GM23248 (cell line): Measurements from ENCODE around the gene DUSP9. TPM values are rescaled to one million over a fixed set of nuclear protein-coding genes. Genes with fewer than 3 reads are reported as not detected.

Experiments
- DNase-seq: peaks from one replicate; pipeline ENCODE4 v3.0.0-alpha.2; 2015
- H2AFZ ChIP-seq: fragments of 200-600 bp; sonication (generic); 2 replicates; pipeline ENCODE4 v1.6.1; 2016; ENCODE audit warnings: antibody characterized with exemption
- H3F3A ChIP-seq: fragments of 200-600 bp; sonication (generic); 2 replicates; pipeline ENCODE4 v1.6.1; 2016; ENCODE audit warnings: mild to moderate bottlenecking, antibody characterized with exemption, mixed run types; ENCODE audit not compliant: insufficient read depth
- H3K27ac ChIP-seq: fragments of 200-600 bp; sonication (generic); 2 replicates; pipeline ENCODE4 v1.5.1; 2016; ENCODE audit warnings: mild to moderate bottlenecking
- H3K27me3 ChIP-seq: fragments of 200-600 bp; sonication (generic); replicated peaks from 2 replicates; pipeline ENCODE4 v1.6.1; 2016; ENCODE audit warnings: mild to moderate bottlenecking; ENCODE audit not compliant: insufficient read depth
- H3K36me3 ChIP-seq: fragments of 200-600 bp; sonication (generic); 2 replicates; pipeline ENCODE4 v1.6.1; 2016; ENCODE audit warnings: low read depth, mild to moderate bottlenecking
- H3K4me1 ChIP-seq: fragments of 200-600 bp; sonication (generic); 2 replicates; pipeline ENCODE4 v1.6.1; 2016; ENCODE audit warnings: mild to moderate bottlenecking; ENCODE audit not compliant: insufficient read depth
- H3K4me2 ChIP-seq: fragments of 200-600 bp; sonication (generic); one replicate; pipeline ENCODE4 v1.6.1; 2016; ENCODE audit warnings: mild to moderate bottlenecking; ENCODE audit not compliant: unreplicated experiment
- H3K4me3 ChIP-seq: fragments of 200-600 bp; sonication (generic); 2 replicates; pipeline ENCODE4 v1.5.1; 2016; ENCODE audit warnings: mild to moderate bottlenecking
- H3K79me2 ChIP-seq: fragments of 200-600 bp; sonication (generic); 2 replicates; pipeline ENCODE4 v1.6.1; 2016; ENCODE audit warnings: mild to moderate bottlenecking; ENCODE audit not compliant: insufficient read depth
- H3K9ac ChIP-seq: fragments of 200-600 bp; sonication (generic); 2 replicates; pipeline ENCODE4 v1.6.1; 2016; ENCODE audit warnings: mild to moderate bottlenecking
- H3K9me2 ChIP-seq: fragments of 200-600 bp; sonication (generic); 2 replicates; pipeline ENCODE4 v1.6.1; 2016; ENCODE audit warnings: mixed run types, mild to moderate bottlenecking, moderate library complexity; ENCODE audit not compliant: insufficient read depth
- H3K9me3 ChIP-seq: fragments of 200-600 bp; sonication (generic); one replicate; pipeline ENCODE4 v1.6.1; 2017; ENCODE audit warnings: low read depth
- H4K20me1 ChIP-seq: fragments of 200-600 bp; sonication (generic); 2 replicates; pipeline ENCODE4 v1.6.0; 2016; ENCODE audit not compliant: insufficient read depth
- EZH2 ChIP-seq: fragments of 200-600 bp; sonication (generic); IDR thresholded peaks from 2 replicates; pipeline ENCODE4 v1.6.1; 2018; ENCODE audit warnings: antibody characterized with exemption, mild to moderate bottlenecking; ENCODE audit not compliant: insufficient read depth, poor library complexity, severe bottlenecking
- EZH2phosphoT487 ChIP-seq: fragments of 200-600 bp; sonication (generic); IDR thresholded peaks from 2 replicates; pipeline ENCODE4 v1.6.1; 2018; ENCODE audit warnings: antibody characterized with exemption, moderate library complexity, mild to moderate bottlenecking, low read depth; ENCODE audit not compliant: insufficient read depth
- WGBS, 2 experiments: methylation state at CpG; one replicate each; pipeline ENCODE4 v1.1.6; 2015 to 2017; ENCODE audit warnings: low lambda C conversion rate in 2 of 2, low coverage in 1 of 2; ENCODE audit errors: missing lambda C conversion rate in 2 of 2; 5-methylcytosine and 5-hydroxymethylcytosine counted together
- in situ Hi-C: fragments of 300-500 bp; cut with MboI; formaldehyde crosslinking; loops from 2 replicates; pipeline ENCODE4 v1.15.0; 2020
- polyA plus RNA-seq: library from polyadenylated mRNA; unstranded; fragments of >200 nt; fragmentation: Nextera tagmentation; extraction: Ambion mirVana; gene quantifications from 2 replicates; pipeline ENCODE4 v1.2.1, GENCODE V29; 2016
- total RNA-seq: library from RNA; depleted of rRNA; stranded (reverse); fragments of >200 nt; shearing (Covaris generic); gene quantifications from 2 replicates; pipeline ENCODE4 v1.2.3, GENCODE V29; 2014

DUSP9 gene
- total and polyA plus RNA-seq, 2 experiments from 2014 or later = not detected

GRCh38 chrX:153634832-153635231 lies 12.2 kb upstream of the DUSP9 start:
- no peak overlapping the region for H2AFZ ChIP-seq
- no peaks in the 10 kb centered on the region for H4K20me1 ChIP-seq
- H3K4me1 ChIP-seq = no peaks in the 10 kb centered on the region
- no peak overlapping the region for H3K9ac ChIP-seq
- WGBS, 2 experiments = 51 to 52% methylated on average over 15 of the region's 15 CpGs
- H3K27me3 ChIP-seq = no peaks in the 10 kb centered on the region
- no peaks in the 10 kb centered on the region for H3K36me3 ChIP-seq
- no peaks in the 10 kb centered on the region for H3K79me2 ChIP-seq
- DNase-seq = no peak
- no peak overlapping the region for H3K4me2 ChIP-seq
- no peak overlapping the region for H3K27ac ChIP-seq
- no peaks in the 10 kb centered on the region for H3F3A ChIP-seq
- TF ChIP-seq EZH2 = no peak
- no peak for TF ChIP-seq EZH2phosphoT487
- in situ Hi-C loops = no loop called here
- no peaks in the 10 kb centered on the region for H3K9me3 ChIP-seq
- H3K4me3 ChIP-seq = no peak overlapping the region
- no peaks in the 10 kb centered on the region for H3K9me2 ChIP-seq

- no peaks in the 10 kb centered on the region for H4K20me1 ChIP-seq
- H3K79me2 ChIP-seq = no peaks in the 10 kb centered on the region
- in situ Hi-C loops = no loop called here
- DNase-seq = no peak
- no peak overlapping the region for H3K4me3 ChIP-seq
- no peak overlapping the region for H3K9ac ChIP-seq
- H3F3A ChIP-seq = no peaks in the 10 kb centered on the region
- TF ChIP-seq EZH2phosphoT487 = no peak
- TF ChIP-seq EZH2 = no peak
- H2AFZ ChIP-seq = no peak overlapping the region
- WGBS, 2 experiments = 42 to 46% methylated on average over 4 to 6 of the region's 6 CpGs
- H3K27me3 ChIP-seq = no peaks in the 10 kb centered on the region
- H3K4me2 ChIP-seq = no peak overlapping the region
- H3K36me3 ChIP-seq = no peaks in the 10 kb centered on the region
- H3K9me2 ChIP-seq = no peaks in the 10 kb centered on the region
- H3K27ac ChIP-seq = no peak overlapping the region
- H3K4me1 ChIP-seq = no peaks in the 10 kb centered on the region
- H3K9me3 ChIP-seq = no peaks in the 10 kb centered on the region
Observed at GRCh38 chrX:153635388-153635787, 11.6 kb upstream of the DUSP9 start.

GRCh38 chrX:153635788-153636668 lies 11.0 kb upstream of the DUSP9 start:
- in situ Hi-C loops = no loop called here

GRCh38 chrX:153636716-153637115 lies 10.3 kb upstream of the DUSP9 start:
- DNase-seq = no peak
- no peak for TF ChIP-seq EZH2
- TF ChIP-seq EZH2phosphoT487 = no peak
- in situ Hi-C loops = no loop called here

More at GRCh38 chrX:153635788-153636668, 11.0 kb upstream of the DUSP9 start:
- TF ChIP-seq EZH2phosphoT487 = no peak
- no peak for TF ChIP-seq EZH2
- Histone ChIP-seq H2AFZ (no peak overlapping the region), H3K9me3 (no peaks in the 10 kb centered on the region), H3K79me2 (no peaks in the 10 kb centered on the region), H3K9ac (no peak overlapping the region), H3K27me3 (no peaks in the 10 kb centered on the region), H3K9me2 (no peaks in the 10 kb centered on the region), H4K20me1 (no peaks in the 10 kb centered on the region), H3K27ac (no peak overlapping the region), H3K36me3 (no peaks in the 10 kb centered on the region), H3K4me3 (no peak overlapping the region), H3K4me1 (no peaks in the 10 kb centered on the region), H3F3A (no peaks in the 10 kb centered on the region), H3K4me2 (no peak overlapping the region)
- WGBS, 2 experiments = 71 to 75% methylated on average over 5 to 14 of the region's 21 CpGs
- DNase-seq = peak; percentile 31

More at GRCh38 chrX:153636716-153637115, 10.3 kb upstream of the DUSP9 start:
- Histone ChIP-seq H3K27me3 (no peaks in the 10 kb centered on the region), H3K4me3 (no peak overlapping the region), H3K4me2 (no peak overlapping the region), H2AFZ (no peak overlapping the region), H3K9me3 (no peaks in the 10 kb centered on the region), H4K20me1 (no peaks in the 10 kb centered on the region), H3K36me3 (no peaks in the 10 kb centered on the region), H3F3A (no peaks in the 10 kb centered on the region), H3K4me1 (no peaks in the 10 kb centered on the region), H3K9ac (no peak overlapping the region), H3K79me2 (no peaks in the 10 kb centered on the region), H3K27ac (no peak overlapping the region), H3K9me2 (no peaks in the 10 kb centered on the region)
- 24 to 30% methylated on average over 3 to 5 of the region's 5 CpGs for WGBS, 2 experiments
